ENCODE measurements around the gene IRAK3. TPM values are rescaled to one million over a fixed set of nuclear protein-coding genes. Genes with fewer than 3 reads are reported as not detected.
A peak's percentile ranks its signal among the peaks of the same experiment; 100 is the strongest.

The IRAK3 gene
- total and polyA plus RNA-seq, 2 experiments from 2014 or later = 0.53 to 1.8 TPM

DNA sequence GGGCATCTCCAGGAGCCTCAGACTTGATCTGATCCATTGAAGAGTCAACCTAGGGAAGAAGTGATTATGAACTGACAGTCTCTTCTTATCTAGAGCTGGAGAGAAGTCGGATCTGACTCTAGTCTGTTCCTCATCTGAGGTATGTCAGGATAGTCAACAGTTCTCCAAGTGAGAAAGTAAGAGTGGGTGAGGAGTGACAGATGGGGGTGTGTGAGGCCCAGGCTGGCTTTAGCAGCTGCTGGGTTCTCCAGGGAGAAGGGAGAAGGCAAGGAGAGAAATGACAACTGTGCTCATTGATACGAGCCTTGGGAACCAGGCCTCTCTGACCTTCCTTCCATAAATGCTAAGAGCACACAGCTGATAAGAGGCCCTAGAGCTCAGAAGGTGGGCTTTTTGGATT, 53.3 kb downstream of the IRAK3 start:
- H3K4me3 ChIP-seq = no peak overlapping the region
- Mint-ChIP-seq H3K9me3 (no peaks in the 10 kb centered on the region), H3K4me1 (peaks cover 27% of the 10 kb centered on the region), H3K36me3 (ENCODE audit: low read depth) (no peaks in the 10 kb centered on the region), H3K4me3 (no peak overlapping the region), H3K27me3 (ENCODE audit: insufficient read depth, low read depth, poor library complexity) (peaks cover 4% of the 10 kb centered on the region), H3K27ac (0 out of 2 replicates have a peak overlapping the region, but pooled peaks have one; percentile 34)
- H3K27me3 ChIP-seq (ENCODE audit: insufficient read depth) = no peaks in the 10 kb centered on the region
- DNase-seq (ENCODE audit: low spot score) (no peak), ATAC-seq (no peak)
- H3K27ac ChIP-seq (ENCODE audit: low read depth) = no peak overlapping the region
- H3K36me3 ChIP-seq (ENCODE audit: insufficient read depth) = no peaks in the 10 kb centered on the region
- H4K20me1 ChIP-seq (replicated peaks; ENCODE audit: insufficient read depth) = no peaks in the 10 kb centered on the region
- TF ChIP-seq STAT1 (IDR thresholded peaks at IDR 0.05; ENCODE audit: unreplicated experiment) (no peak), ZNF114 (CRISPR knock-in tag; IDR thresholded peaks at IDR 0.05) (no peak), CREB1 (CRISPR knock-in tag; IDR thresholded peaks at IDR 0.05; ENCODE audit: low read depth) (no peak), NANOG (IDR thresholded peaks at IDR 0.05; ENCODE audit: borderline replicate concordance) (no peak)
- TF ChIP-seq, protein P1, sequence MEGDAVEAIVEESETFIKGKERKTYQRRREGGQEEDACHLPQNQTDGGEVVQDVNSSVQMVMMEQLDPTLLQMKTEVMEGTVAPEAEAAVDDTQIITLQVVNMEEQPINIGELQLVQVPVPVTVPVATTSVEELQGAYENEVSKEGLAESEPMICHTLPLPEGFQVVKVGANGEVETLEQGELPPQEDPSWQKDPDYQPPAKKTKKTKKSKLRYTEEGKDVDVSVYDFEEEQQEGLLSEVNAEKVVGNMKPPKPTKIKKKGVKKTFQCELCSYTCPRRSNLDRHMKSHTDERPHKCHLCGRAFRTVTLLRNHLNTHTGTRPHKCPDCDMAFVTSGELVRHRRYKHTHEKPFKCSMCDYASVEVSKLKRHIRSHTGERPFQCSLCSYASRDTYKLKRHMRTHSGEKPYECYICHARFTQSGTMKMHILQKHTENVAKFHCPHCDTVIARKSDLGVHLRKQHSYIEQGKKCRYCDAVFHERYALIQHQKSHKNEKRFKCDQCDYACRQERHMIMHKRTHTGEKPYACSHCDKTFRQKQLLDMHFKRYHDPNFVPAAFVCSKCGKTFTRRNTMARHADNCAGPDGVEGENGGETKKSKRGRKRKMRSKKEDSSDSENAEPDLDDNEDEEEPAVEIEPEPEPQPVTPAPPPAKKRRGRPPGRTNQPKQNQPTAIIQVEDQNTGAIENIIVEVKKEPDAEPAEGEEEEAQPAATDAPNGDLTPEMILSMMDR (conservative IDR thresholded peaks at IDR 0.05; ENCODE audit: low read depth in 2 of 2) = no peak
- no peak overlapping the region for H2AFZ ChIP-seq
- no peak overlapping the region for H3K4me2 ChIP-seq
- peaks cover 28% of the 10 kb centered on the region for H3K4me1 ChIP-seq (ENCODE audit: insufficient read depth)
- no peaks in the 10 kb centered on the region for H3F3A ChIP-seq (replicated peaks; ENCODE audit: low read depth)
- no peaks in the 10 kb centered on the region for H3K79me2 ChIP-seq (replicated peaks; ENCODE audit: insufficient read depth)
- H3K9me2 ChIP-seq (ENCODE audit: insufficient read depth) = no peaks in the 10 kb centered on the region

DNA sequence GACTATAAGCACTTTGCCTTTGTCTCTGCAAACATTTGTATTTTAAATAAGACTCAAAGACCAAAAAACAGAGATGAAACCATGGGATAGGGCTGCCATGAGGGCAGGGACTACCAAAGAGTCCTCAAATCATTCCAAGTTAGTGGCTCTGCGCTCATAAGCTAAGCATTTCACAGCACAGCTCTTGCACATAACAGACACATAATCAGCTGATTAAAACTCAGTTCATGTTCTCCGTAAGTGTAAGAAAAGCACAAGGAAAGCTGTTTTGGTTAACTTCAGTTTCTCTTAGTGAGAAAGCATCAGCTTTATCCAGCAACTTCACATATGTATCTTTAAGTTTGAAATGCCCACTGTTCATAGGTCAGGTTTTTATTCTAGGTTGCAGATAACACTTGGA, 54.9 kb downstream of the IRAK3 start:
- H4K20me1 ChIP-seq (replicated peaks; ENCODE audit: insufficient read depth) = no peaks in the 10 kb centered on the region
- H3K9me2 ChIP-seq (ENCODE audit: insufficient read depth) = no peaks in the 10 kb centered on the region
- no peaks in the 10 kb centered on the region for H3F3A ChIP-seq (replicated peaks; ENCODE audit: low read depth)
- no peak overlapping the region for H3K27ac Mint-ChIP-seq
- no peak overlapping the region for H3K4me3 Mint-ChIP-seq
- TF ChIP-seq ZNF331 (CRISPR knock-in tag; IDR thresholded peaks at IDR 0.05; ENCODE audit: low read depth) (no peak), STAT1 (IDR thresholded peaks at IDR 0.05; ENCODE audit: unreplicated experiment) (no peak), POLR2AphosphoS5 (IDR thresholded peaks at IDR 0.05; ENCODE audit: low read depth) (no peak), EZH2 (IDR thresholded peaks at IDR 0.05; ENCODE audit: low read depth, unreplicated experiment) (no peak), NANOG (IDR thresholded peaks at IDR 0.05; ENCODE audit: borderline replicate concordance) (no peak)
- TF ChIP-seq, protein P2, sequence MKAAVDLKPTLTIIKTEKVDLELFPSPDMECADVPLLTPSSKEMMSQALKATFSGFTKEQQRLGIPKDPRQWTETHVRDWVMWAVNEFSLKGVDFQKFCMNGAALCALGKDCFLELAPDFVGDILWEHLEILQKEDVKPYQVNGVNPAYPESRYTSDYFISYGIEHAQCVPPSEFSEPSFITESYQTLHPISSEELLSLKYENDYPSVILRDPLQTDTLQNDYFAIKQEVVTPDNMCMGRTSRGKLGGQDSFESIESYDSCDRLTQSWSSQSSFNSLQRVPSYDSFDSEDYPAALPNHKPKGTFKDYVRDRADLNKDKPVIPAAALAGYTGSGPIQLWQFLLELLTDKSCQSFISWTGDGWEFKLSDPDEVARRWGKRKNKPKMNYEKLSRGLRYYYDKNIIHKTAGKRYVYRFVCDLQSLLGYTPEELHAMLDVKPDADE (IDR thresholded peaks at IDR 0.05) = no peak
- TF ChIP-seq, protein P1 (conservative IDR thresholded peaks at IDR 0.05; ENCODE audit: low read depth in 2 of 2) = no peak
- H3K4me3 ChIP-seq = no peak overlapping the region
- H3K79me2 ChIP-seq (replicated peaks; ENCODE audit: insufficient read depth) = no peaks in the 10 kb centered on the region
- H3K27me3 Mint-ChIP-seq (ENCODE audit: insufficient read depth, low read depth, poor library complexity) = peaks cover 4% of the 10 kb centered on the region
- no peak for ATAC-seq
- peaks cover 15% of the 10 kb centered on the region for H3K4me1 ChIP-seq (ENCODE audit: insufficient read depth)
- H3K36me3 Mint-ChIP-seq (ENCODE audit: low read depth) = no peaks in the 10 kb centered on the region
- H3K36me3 ChIP-seq (ENCODE audit: insufficient read depth) = no peaks in the 10 kb centered on the region
- H3K27ac ChIP-seq (ENCODE audit: low read depth) = no peak overlapping the region
- peaks cover 16% of the 10 kb centered on the region for H3K4me1 Mint-ChIP-seq
- no peaks in the 10 kb centered on the region for H3K9me3 Mint-ChIP-seq
- H2AFZ ChIP-seq = 0 out of 2 replicates have a peak overlapping the region, but pooled peaks have one; percentile 47
- H3K27me3 ChIP-seq (ENCODE audit: insufficient read depth) = no peaks in the 10 kb centered on the region
- H3K4me2 ChIP-seq = no peak overlapping the region
- DNase-seq (ENCODE audit: low spot score) = no peak
